Type B pancreatic cell (in vitro differentiated cells): ENCODE results near the gene FAAP100. TPM values are rescaled to one million over a fixed set of nuclear protein-coding genes. Genes with fewer than 3 reads are reported as not detected.

Experiments used
- DNase-seq: peaks from one replicate; pipeline ENCODE4 v3.0.0; 2021; ENCODE audit warnings: mixed read lengths; ENCODE audit not compliant: unreplicated experiment; ENCODE audit errors: extremely low spot score
- H3K27ac Mint-ChIP-seq: 2 replicates; pipeline ENCODE4 v1.8.0; 2021; ENCODE audit warnings: mild to moderate bottlenecking, mixed read lengths
- H3K27me3 Mint-ChIP-seq: 2 replicates; pipeline ENCODE4 v1.8.0; 2021; ENCODE audit warnings: mixed read lengths
- H3K36me3 Mint-ChIP-seq: 2 replicates; pipeline ENCODE4 v1.8.0; 2021; ENCODE audit warnings: mixed read lengths
- H3K4me1 Mint-ChIP-seq: one replicate; pipeline ENCODE4 v1.8.0; 2021; ENCODE audit warnings: mixed read lengths; ENCODE audit not compliant: unreplicated experiment
- H3K4me3 Mint-ChIP-seq: 2 replicates; pipeline ENCODE4 v1.8.0; 2021; ENCODE audit warnings: mild to moderate bottlenecking, mixed read lengths
- H3K9me3 Mint-ChIP-seq: 2 replicates; pipeline ENCODE4 v1.8.0; 2021; ENCODE audit warnings: mixed read lengths
- total RNA-seq: library from RNA; stranded (reverse); gene quantifications from 2 replicates; pipeline ENCODE4 v1.2.1, GENCODE V29; 2021; ENCODE audit warnings: low replicate concordance
- TF ChIP-seq, protein P1 (sequence below): fragments of 200-600 bp; sonication (generic); conservative IDR thresholded peaks from 2 replicates; pipeline ENCODE4 v1.5.0; 2021; ENCODE audit warnings: antibody characterized with exemption, mild to moderate bottlenecking

FAAP100 gene
- total RNA-seq, 1 donor from 2014 or later, result 44.7 TPM

DNA sequence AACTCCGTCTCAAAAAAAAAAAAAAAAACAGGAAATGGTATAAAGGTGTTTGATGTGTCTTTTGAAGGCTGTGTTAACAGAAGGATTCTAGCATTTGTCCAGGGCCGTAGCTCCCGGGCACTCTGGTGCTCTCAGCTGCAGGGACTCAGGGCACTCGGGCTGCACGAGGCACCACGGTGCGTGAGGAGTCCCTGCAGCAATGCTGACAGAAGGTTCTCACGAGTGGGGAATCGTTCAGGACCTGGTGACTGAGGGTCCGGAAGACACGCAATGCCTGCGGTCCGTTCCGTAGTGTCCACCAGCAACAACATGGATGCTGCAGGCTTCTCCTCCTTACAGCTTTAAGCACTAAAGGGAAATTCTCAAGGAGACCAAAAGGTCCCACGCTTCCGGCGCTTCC lies 12.6 kb upstream of the FAAP100 start:
- Mint-ChIP-seq H3K36me3 (no peaks in the 10 kb centered on the region), H3K27me3 (no peaks in the 10 kb centered on the region), H3K9me3 (no peaks in the 10 kb centered on the region), H3K4me1 (no peaks in the 10 kb centered on the region), H3K4me3 (no peak overlapping the region), H3K27ac (no peak overlapping the region)
- no peak for DNase-seq
- TF ChIP-seq, protein P1, sequence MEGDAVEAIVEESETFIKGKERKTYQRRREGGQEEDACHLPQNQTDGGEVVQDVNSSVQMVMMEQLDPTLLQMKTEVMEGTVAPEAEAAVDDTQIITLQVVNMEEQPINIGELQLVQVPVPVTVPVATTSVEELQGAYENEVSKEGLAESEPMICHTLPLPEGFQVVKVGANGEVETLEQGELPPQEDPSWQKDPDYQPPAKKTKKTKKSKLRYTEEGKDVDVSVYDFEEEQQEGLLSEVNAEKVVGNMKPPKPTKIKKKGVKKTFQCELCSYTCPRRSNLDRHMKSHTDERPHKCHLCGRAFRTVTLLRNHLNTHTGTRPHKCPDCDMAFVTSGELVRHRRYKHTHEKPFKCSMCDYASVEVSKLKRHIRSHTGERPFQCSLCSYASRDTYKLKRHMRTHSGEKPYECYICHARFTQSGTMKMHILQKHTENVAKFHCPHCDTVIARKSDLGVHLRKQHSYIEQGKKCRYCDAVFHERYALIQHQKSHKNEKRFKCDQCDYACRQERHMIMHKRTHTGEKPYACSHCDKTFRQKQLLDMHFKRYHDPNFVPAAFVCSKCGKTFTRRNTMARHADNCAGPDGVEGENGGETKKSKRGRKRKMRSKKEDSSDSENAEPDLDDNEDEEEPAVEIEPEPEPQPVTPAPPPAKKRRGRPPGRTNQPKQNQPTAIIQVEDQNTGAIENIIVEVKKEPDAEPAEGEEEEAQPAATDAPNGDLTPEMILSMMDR, result no peak

DNA sequence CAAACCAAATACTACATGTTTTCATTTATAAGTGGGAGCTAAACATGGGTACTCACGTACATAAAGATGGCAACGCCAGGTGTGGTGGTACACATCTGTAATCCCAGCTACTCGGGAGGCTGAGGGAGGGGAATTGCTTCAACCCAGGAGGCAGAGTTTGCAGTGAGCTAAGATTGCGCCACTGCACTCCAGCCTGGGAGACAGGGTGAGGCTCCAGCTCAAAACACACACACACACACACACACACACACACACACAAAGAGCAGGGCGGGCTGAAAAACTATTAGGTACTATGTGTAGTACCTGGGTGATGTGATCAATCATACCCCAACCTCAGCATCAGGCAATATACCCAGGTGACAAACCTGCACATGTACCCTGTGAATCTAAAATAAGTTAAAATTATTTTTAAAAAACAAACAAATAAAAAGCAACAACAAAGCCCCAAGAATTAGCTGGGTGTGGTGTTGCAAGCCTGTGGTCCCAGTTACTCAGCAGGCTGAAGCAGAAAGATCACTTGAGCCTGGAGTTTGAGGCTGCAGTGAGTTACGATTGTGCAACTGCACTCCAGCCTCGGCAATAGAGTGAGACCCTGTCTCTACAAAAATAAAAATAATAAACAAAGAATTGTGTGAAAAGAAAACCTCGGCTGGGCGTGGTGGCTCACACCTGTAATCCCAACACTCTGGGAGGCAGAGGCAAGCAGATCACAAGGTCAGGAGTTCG lies 11.9 kb upstream of the FAAP100 start:
- H3K4me1 Mint-ChIP-seq, result no peaks in the 10 kb centered on the region
- TF ChIP-seq, protein P1, result no peak
- DNase-seq, result no peak
- H3K27me3 Mint-ChIP-seq, result no peaks in the 10 kb centered on the region
- H3K9me3 Mint-ChIP-seq, result no peaks in the 10 kb centered on the region
- H3K4me3 Mint-ChIP-seq, result no peak overlapping the region
- no peaks in the 10 kb centered on the region for H3K36me3 Mint-ChIP-seq
- H3K27ac Mint-ChIP-seq, result no peak overlapping the region

DNA sequence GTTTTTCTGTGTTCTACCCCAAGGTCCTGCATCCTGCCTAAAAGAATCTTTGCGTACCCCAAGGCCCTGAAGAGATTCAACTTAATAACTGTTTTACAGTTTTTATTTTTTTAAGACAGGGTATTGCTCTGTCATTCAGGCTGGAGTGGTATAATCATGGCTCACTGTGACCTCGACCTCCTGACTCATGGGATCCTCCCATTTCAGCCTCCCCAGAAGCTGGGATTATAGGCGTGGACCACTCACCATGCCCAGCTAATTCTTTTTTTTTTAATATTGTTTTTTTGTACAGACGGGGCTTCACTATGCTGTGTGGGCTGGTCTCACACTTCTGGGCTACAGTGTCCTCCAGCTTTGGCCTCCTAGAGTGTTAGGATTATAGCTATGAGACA lies 9.3 kb upstream of the FAAP100 start:
- no peak overlapping the region for H3K27ac Mint-ChIP-seq
- TF ChIP-seq, protein P1, result no peak
- no peak overlapping the region for H3K4me3 Mint-ChIP-seq
- H3K27me3 Mint-ChIP-seq, result no peaks in the 10 kb centered on the region
- H3K4me1 Mint-ChIP-seq, result no peaks in the 10 kb centered on the region
- peaks cover 4% of the 10 kb centered on the region for H3K36me3 Mint-ChIP-seq
- no peak for DNase-seq
- no peaks in the 10 kb centered on the region for H3K9me3 Mint-ChIP-seq

DNA sequence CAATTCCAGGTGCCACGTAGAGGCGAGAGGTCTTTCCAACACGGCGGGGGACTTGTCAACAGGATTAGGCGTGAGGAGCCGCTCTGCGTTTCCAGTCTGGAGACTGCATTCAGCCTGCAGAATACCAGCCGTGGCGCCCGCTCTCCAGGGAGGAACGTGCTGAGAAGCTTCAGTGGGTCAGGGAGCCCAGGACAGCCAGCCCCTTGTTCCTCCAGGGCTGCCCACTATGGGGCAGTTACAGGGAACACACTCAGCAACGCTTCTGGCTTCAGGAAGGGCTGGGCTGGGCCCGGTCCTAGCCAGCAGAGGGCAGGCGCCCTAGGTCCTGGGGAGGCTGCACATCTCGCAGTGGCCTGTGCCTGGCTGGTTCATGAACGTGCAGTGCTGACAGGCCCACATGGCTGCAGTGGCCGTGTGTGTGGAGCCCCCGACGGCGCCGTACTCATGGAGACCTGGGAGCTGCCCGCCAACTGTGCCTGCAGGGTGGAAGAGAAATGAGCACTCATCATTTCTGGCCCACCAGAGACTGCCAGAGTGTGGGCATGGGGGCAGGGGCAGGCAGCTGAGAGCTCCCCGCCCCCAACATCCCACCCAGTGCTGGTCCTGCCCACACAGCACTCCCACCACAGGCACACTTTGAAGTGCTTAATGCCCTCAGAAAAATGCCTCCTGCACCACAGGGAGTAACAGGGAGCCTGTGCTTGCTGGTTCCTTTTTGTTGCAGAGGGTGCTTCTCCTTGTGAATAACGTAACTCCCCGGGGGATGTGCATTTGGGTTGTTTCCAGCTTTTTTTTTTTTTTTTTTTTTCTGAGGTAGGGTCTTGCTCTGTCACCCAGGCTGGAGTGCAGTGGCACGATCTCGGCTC lies 7.0 kb upstream of the FAAP100 start:
- Mint-ChIP-seq H3K27ac (no peak overlapping the region), H3K4me3 (no peak overlapping the region), H3K27me3 (no peaks in the 10 kb centered on the region), H3K9me3 (no peaks in the 10 kb centered on the region), H3K36me3 (peaks cover 4% of the 10 kb centered on the region), H3K4me1 (peaks cover 3% of the 10 kb centered on the region)
- TF ChIP-seq, protein P1, result peak; percentile 22
- DNase-seq, result peak; percentile 68

DNA sequence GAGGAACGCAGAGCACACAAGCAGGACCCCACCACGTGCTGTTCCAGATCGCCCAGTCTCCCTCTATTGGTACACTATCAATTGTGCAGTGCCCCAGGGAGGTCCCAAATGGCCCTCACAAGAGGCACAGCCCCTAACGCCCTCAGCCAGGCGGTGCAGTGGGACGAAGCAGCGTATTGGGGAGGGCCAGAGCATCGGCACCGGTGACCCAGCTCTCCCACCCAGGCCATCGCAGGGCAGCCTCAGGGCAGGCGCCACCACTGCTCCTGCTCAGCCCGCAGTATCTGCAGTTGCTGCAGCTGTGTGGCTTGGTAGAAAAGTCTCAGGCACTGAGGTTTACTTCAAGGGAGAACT lies 5.9 kb upstream of the FAAP100 start:
- Mint-ChIP-seq H3K36me3 (peaks cover 4% of the 10 kb centered on the region), H3K27me3 (no peaks in the 10 kb centered on the region), H3K9me3 (no peaks in the 10 kb centered on the region), H3K4me1 (peaks cover 12% of the 10 kb centered on the region), H3K27ac (no peak overlapping the region), H3K4me3 (no peak overlapping the region)
- TF ChIP-seq, protein P1, result no peak
- no peak for DNase-seq
